D721Med (cell line): Measurements from ENCODE around the gene RPLP2.

Source experiments
- DNase-seq: peaks from one replicate; pipeline ENCODE4 v3.0.0; 2011; ENCODE audit warnings: low spot score; ENCODE audit not compliant: insufficient read length
- FAIRE-seq: peaks from 2 replicates; lab custom pipeline; 2011; peaks lifted over from hg19 to GRCh38; lab: Jason Lieb, UNC
- CTCF ChIP-seq: IDR thresholded peaks from 2 replicates; pipeline ENCODE4 v1.5.1; 2012; ENCODE audit warnings: mild to moderate bottlenecking, control low read depth; ENCODE audit not compliant: insufficient read depth; ENCODE audit errors: missing control alignments

RPLP2 gene

GRCh38 chr11:819129-819931 lies 9.6 kb downstream of the RPLP2 start:
- DNase-seq = no peak
- TF ChIP-seq CTCF = no peak
- no peak for FAIRE-seq

GRCh38 chr11:819943-820649 lies 10.3 kb downstream of the RPLP2 start:
- no peak for TF ChIP-seq CTCF
- DNase-seq = no peak
- FAIRE-seq = no peak

GRCh38 chr11:820655-821511 lies 11.1 kb downstream of the RPLP2 start:
- DNase-seq = no peak
- no peak for TF ChIP-seq CTCF
- no peak for FAIRE-seq

GRCh38 chr11:821512-822371 lies 12.0 kb downstream of the RPLP2 start:
- FAIRE-seq (no peak), DNase-seq (no peak)
- no peak for TF ChIP-seq CTCF

GRCh38 chr11:823441-824291 lies 13.9 kb downstream of the RPLP2 start:
- FAIRE-seq (no peak), DNase-seq (no peak)
- no peak for TF ChIP-seq CTCF
